SJCRH30 (cell line): ENCODE data around the gene ZNF609. TPM values are rescaled to one million over a fixed set of nuclear protein-coding genes. Genes with fewer than 3 reads are reported as not detected.

ENCODE experiments used
- DNase-seq, 2 experiments: peaks; one replicate each; pipeline ENCODE4 v3.0.0-alpha.2; 2015 to 2020
- H3K27ac ChIP-seq: fragments of 250-450 bp; sonication (Bioruptor Pico); 2 replicates; pipeline ENCODE4 v1.5.1; 2020; ENCODE audit warnings: mild to moderate bottlenecking, moderate library complexity
- H3K27me3 ChIP-seq: fragments of 250-450 bp; sonication (Bioruptor Pico); 2 replicates; pipeline ENCODE4 v1.5.1; 2020; ENCODE audit warnings: mild to moderate bottlenecking, moderate library complexity
- H3K36me3 ChIP-seq: fragments of 250-450 bp; sonication (Bioruptor Pico); 2 replicates; pipeline ENCODE4 v1.5.1; 2020; ENCODE audit warnings: mild to moderate bottlenecking, moderate library complexity
- H3K4me1 ChIP-seq: fragments of 250-450 bp; sonication (Bioruptor Pico); 2 replicates; pipeline ENCODE4 v1.5.1; 2020; ENCODE audit warnings: mild to moderate bottlenecking, moderate library complexity
- H3K4me3 ChIP-seq: fragments of 250-450 bp; sonication (Bioruptor Pico); 2 replicates; pipeline ENCODE4 v1.5.1; 2020; ENCODE audit warnings: mild to moderate bottlenecking, moderate library complexity
- H3K9me3 ChIP-seq: fragments of 250-450 bp; sonication (Bioruptor Pico); replicated peaks from 2 replicates; pipeline ENCODE4 v1.5.1; 2020; ENCODE audit warnings: mild to moderate bottlenecking, moderate library complexity
- total RNA-seq: library from RNA; depleted of rRNA; stranded (reverse); fragments of >200 nt; shearing (Covaris generic); gene quantifications from 2 replicates; pipeline ENCODE4 v1.2.3, GENCODE V29; 2014

Gene ZNF609
- total RNA-seq, 1 experiment from 2014 or later = 27.4 TPM

DNA sequence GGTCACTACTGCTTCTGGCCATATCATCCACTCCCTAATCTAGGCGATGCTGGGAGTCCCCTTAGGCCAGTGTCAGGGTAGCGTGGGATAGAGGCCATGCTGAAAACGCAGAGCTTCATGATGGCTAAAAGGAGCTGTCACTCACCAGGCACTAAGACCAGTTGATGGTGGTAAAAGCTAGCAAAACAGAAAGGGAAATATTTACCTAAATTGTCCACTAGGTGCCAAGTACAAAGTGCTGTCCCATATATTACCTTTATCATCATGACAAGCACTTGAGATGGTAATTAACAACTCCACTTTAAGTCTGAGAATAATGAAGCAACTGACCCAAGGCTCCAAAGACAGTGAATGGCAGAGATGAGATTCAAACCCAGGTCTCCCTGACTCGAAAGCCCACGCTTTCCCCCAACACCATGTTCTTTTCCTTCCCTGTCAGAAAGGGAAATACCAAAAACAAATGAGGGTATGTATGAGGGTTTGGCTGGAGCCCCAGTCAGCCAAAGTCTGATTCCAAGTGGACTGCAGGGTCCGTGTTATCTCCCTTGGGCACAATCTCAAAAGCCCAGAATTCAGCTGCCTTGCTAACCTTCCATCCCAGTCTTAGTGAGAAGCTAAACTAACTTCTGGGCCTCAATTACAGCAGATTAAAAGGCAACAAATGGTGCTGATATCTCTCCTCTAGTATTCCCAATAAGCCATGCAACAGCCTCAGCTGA lies 230.4 kb downstream of the ZNF609 start:
- no peaks in the 10 kb centered on the region for H3K9me3 ChIP-seq
- no peaks in the 10 kb centered on the region for H3K4me1 ChIP-seq
- H3K36me3 ChIP-seq = peaks cover 39% of the 10 kb centered on the region
- H3K27ac ChIP-seq = no peak overlapping the region
- no peaks in the 10 kb centered on the region for H3K27me3 ChIP-seq
- no peak for DNase-seq
- H3K4me3 ChIP-seq = no peak overlapping the region

DNA sequence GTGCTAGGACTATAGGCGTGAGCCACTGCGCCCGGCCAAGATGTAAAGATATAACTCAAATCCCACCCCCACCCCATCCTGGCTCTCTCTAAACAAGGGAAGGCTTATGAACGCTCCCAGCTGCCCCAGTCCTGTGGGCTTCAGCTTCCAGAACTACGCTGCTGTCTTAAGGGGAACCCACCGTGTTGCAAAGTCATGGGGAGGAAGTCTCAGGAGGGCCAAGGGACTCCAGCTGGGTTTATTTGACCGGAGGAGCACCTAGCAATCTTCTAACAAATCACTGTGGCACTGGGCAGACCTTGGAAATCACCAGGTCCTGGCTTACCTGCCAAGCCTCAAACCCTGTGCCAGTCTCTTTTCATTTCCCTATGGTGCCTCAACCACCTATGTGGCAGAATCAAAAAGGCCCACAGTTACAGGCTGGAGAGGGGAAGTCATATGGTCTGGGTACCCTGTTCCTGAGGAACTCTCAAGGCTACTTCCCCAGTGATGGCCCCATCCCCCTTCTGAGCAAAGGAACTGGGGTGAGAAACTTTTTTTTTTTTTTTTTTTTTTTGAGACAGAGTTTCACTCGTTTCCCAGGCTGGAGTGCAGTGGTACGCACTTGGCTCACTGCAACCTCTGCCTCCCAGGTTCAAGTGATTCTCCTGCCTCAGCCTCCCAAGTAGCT lies 231.7 kb downstream of the ZNF609 start:
- Histone ChIP-seq H3K4me1 (no peaks in the 10 kb centered on the region), H3K4me3 (no peak overlapping the region), H3K27me3 (no peaks in the 10 kb centered on the region), H3K36me3 (peaks cover 31% of the 10 kb centered on the region), H3K9me3 (no peaks in the 10 kb centered on the region), H3K27ac (no peak overlapping the region)
- DNase-seq = no peak

DNA sequence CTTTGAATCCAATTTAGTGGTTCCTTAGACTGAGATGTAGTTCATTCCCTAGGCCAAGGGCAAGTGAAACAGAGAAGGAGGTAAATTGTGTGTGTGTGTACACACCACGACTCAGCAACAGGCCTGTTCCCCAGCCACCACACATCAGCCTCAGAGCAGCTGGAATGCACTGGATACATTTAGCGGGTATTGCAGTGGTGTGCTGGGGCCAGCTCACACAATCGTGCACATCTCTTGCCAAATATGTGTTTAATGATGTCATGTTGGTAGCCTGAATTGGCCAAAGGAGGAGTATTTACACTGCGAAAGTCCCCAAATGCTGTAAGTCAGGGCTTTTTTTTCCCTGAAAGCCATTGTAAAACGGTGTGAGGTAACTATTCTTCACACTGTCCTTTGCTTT lies 232.8 kb downstream of the ZNF609 start:
- Histone ChIP-seq H3K27me3 (no peaks in the 10 kb centered on the region), H3K4me3 (no peak overlapping the region), H3K27ac (no peak overlapping the region), H3K9me3 (no peaks in the 10 kb centered on the region), H3K4me1 (no peaks in the 10 kb centered on the region), H3K36me3 (peaks cover 20% of the 10 kb centered on the region)
- no peak for DNase-seq

DNA sequence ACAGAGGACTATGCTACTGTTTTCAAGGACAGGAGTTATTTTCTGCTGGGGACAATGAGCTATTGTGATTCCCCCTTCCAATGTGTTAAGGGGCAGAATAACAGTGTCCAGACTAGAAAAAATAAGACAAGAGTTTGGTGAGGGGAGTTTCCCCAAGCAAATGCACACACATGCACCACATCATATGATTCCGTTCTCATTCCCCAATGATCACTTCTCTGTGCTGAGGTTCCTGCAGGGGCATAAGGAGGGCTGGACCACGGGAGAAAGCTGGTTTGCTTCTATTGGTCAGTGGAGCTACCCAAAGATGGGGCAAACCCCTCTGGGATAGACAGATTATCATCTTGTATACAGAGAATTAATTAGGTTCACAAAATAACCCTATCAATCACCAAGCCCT lies 234.4 kb downstream of the ZNF609 start:
- H3K4me1 ChIP-seq = peaks cover 2% of the 10 kb centered on the region; the same call in 1 of the 2 replicates
- H3K4me3 ChIP-seq = no peak overlapping the region
- H3K9me3 ChIP-seq = no peaks in the 10 kb centered on the region
- no peaks in the 10 kb centered on the region for H3K27me3 ChIP-seq
- no peak overlapping the region for H3K27ac ChIP-seq
- H3K36me3 ChIP-seq = peaks cover 9% of the 10 kb centered on the region
- no peak for DNase-seq

DNA sequence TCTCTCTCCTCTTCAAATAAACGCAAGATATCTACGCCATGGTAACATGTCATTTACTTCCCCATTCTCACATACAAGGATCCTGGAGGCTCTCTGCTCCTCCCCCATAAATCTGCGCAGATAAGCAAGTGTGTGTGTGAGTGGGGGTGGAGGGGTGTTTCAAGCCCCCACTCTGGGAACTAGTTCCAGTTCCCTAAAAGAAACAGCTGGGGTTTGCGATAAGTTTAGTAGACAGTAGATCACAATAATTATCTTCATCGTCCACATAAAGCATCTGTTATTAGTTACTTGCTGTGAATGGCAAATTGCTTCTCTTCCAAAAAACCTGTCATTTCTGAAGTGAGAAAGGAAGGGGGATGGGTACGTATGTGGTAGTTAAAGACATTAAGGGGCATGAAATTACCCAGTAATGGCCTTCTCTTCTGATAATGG lies 235.2 kb downstream of the ZNF609 start:
- no peaks in the 10 kb centered on the region for H3K27me3 ChIP-seq
- no peak overlapping the region for H3K27ac ChIP-seq
- no peak overlapping the region for H3K4me3 ChIP-seq
- peaks cover 9% of the 10 kb centered on the region for H3K4me1 ChIP-seq
- H3K36me3 ChIP-seq = peaks cover 11% of the 10 kb centered on the region; the same call in 1 of the 2 replicates
- no peak for DNase-seq
- no peaks in the 10 kb centered on the region for H3K9me3 ChIP-seq

DNA sequence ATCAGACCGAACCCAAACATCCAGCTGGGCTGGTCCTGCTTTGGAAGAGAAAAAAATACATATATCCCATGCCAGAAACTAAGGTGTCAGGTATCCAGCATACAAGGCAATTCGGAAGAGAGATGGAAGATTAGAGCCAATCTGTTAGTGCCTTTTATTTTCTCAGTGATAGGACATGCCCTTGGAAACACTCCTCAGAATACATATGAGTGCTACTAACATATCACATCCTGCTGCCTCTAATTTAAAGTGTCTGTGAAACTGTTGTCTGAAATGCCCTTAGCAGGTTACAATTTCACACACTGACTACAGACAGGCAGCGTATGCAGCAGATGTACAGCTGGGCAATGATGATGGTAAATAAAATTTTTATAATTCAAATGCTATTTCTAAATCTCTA lies 236.1 kb downstream of the ZNF609 start:
- H3K27ac ChIP-seq = no peak overlapping the region
- no peak for DNase-seq
- H3K36me3 ChIP-seq = peaks cover 12% of the 10 kb centered on the region; the same call in 1 of the 2 replicates
- H3K27me3 ChIP-seq = no peaks in the 10 kb centered on the region
- H3K4me1 ChIP-seq = peaks cover 15% of the 10 kb centered on the region
- no peak overlapping the region for H3K4me3 ChIP-seq
- H3K9me3 ChIP-seq = no peaks in the 10 kb centered on the region

DNA sequence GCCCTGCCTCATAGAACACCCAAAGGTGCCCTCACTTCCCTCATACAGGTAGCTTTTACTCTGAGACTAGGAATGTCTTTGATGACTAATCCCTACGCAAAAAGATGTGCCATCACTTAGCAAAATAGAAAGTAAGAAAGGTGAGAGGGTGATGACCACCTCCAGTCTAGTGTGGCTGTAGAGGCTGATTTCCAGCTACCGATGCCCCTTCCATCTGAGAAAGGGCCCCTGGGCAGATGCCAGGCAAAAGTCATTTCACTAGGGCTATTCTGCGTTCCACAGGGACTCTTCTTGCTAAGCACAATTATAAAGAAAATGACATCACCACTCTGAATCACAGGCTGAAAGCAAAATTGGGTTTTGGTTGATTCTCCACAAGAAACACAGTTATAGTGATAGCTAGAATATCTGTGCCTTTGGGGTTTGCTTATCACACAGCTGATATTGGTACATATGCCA lies 237.6 kb downstream of the ZNF609 start:
- DNase-seq = no peak
- Histone ChIP-seq H3K9me3 (no peaks in the 10 kb centered on the region), H3K4me1 (peaks cover 23% of the 10 kb centered on the region), H3K4me3 (no peak overlapping the region), H3K36me3 (peaks cover 12% of the 10 kb centered on the region; the same call in 1 of the 2 replicates), H3K27me3 (no peaks in the 10 kb centered on the region), H3K27ac (no peak overlapping the region)

DNA sequence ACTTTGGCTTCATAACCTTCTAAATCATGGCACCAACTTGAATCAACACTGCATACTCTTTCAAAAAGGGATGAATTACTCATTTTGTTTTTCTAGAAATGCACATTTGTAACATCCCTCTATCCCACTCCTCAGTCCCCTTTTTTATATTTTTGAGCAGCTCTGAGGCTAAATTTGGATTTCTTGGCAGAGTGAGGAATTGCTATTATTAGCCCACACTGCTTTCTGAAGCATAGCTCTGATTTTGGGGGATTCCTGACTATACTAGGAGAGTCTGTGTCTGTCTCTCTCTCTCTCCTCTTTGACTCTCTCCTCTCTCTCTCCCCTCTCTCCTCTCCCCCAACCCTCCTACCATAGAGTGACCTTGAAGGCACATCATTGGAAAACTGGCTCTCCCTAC lies 238.4 kb downstream of the ZNF609 start:
- Histone ChIP-seq H3K4me3 (no peak overlapping the region), H3K4me1 (peaks cover 27% of the 10 kb centered on the region), H3K9me3 (no peaks in the 10 kb centered on the region), H3K36me3 (peaks cover 5% of the 10 kb centered on the region; the same call in 1 of the 2 replicates), H3K27ac (no peak overlapping the region), H3K27me3 (no peaks in the 10 kb centered on the region)
- no peak for DNase-seq

DNA sequence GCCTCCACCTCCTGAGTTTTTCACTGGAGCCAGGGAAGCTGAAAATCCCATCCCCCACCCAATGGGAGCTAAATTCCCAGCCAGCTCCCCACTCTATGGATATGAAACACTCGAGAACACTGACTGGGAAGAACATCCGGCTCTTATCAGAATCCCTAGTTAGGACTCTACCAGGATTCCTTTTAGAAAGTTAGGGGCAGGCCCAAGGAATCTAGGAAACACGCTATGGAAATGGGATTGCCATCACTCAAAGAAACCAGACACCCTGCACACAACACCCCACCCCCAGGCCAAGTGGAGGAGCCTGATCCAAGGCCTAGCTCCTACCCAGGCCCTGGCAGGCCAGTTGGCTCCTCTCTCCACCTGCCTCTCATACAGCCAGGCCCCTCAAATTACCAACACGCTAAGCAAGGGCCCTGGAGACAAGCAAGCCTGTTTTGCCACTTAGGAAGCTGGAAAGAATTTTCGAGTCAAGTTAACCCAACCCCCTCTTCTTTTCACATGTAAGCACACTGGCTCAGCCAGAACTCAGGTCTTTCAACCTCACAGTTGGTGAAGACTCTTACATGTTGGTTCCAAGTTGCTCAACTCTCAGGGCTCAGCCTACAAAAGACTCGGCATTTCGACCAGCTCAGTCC lies 239.5 kb downstream of the ZNF609 start:
- H3K36me3 ChIP-seq = peaks cover 4% of the 10 kb centered on the region; the same call in 1 of the 2 replicates
- H3K4me1 ChIP-seq = peaks cover 28% of the 10 kb centered on the region
- H3K27me3 ChIP-seq = no peaks in the 10 kb centered on the region
- no peak overlapping the region for H3K27ac ChIP-seq
- H3K4me3 ChIP-seq = no peak overlapping the region
- H3K9me3 ChIP-seq = no peaks in the 10 kb centered on the region
- peak; percentile 50 to 69 for DNase-seq

DNA sequence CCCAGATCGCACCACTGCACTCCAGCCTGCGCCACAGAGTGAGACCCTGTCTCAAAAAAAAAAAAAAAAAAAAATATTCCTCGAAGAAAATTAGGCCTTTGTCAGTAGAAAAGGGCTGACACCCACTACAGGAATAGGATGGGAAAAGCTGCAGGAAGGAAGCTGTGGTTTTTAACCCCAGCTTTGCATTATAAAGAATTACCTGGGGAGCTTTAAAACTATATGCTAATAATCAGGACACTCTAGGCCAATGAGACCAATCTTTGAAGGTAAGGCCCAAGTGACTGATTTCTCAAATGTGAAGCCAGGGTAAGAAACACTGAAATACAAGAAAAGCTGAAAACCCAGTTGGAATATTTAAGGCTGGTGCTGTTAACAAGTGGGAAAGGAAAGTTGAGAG lies 240.7 kb downstream of the ZNF609 start:
- Histone ChIP-seq H3K4me1 (peaks cover 28% of the 10 kb centered on the region), H3K4me3 (no peak overlapping the region), H3K9me3 (no peaks in the 10 kb centered on the region), H3K36me3 (peaks cover 4% of the 10 kb centered on the region; the same call in 1 of the 2 replicates), H3K27ac (no peak overlapping the region), H3K27me3 (no peaks in the 10 kb centered on the region)
- no peak for DNase-seq

DNA sequence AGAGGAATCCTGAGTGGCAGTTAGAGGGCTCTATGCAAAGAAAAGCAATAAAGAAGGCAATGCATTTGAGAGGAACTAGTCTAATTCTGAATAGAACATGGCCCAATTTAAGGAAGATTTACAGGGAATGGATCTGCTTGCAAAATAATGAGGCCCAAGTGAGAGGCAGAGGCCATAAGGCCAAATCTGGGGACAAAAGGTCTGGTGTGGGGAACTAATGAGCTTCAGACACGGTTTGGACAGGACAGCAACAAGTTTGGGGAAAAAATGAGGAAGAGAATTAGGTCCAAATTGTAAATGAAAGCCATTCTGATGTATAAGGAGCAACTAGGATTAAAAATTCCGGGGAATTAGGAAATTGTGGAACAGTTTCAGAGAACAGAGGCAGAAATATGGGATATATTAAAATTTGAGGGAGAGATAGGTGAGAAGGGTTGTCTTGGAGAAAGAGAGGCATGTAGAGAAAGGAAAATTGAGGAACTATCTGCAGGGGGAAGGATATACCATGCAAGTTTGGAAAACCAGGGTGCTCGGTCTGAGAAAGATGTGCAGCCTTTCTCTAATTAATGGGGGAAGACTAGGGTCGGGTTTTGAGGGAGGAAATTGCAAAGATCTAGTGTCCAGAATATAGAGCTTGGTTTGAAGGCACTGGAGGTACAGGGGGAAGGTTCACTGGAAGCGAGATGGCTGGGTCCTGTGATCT lies 241.3 kb downstream of the ZNF609 start:
- peaks cover 28% of the 10 kb centered on the region for H3K4me1 ChIP-seq
- H3K4me3 ChIP-seq = peak overlapping the region; percentile 84
- peaks cover 4% of the 10 kb centered on the region; the same call in 1 of the 2 replicates for H3K36me3 ChIP-seq
- H3K27ac ChIP-seq = no peak overlapping the region
- H3K27me3 ChIP-seq = no peaks in the 10 kb centered on the region
- no peaks in the 10 kb centered on the region for H3K9me3 ChIP-seq
- no peak for DNase-seq

DNA sequence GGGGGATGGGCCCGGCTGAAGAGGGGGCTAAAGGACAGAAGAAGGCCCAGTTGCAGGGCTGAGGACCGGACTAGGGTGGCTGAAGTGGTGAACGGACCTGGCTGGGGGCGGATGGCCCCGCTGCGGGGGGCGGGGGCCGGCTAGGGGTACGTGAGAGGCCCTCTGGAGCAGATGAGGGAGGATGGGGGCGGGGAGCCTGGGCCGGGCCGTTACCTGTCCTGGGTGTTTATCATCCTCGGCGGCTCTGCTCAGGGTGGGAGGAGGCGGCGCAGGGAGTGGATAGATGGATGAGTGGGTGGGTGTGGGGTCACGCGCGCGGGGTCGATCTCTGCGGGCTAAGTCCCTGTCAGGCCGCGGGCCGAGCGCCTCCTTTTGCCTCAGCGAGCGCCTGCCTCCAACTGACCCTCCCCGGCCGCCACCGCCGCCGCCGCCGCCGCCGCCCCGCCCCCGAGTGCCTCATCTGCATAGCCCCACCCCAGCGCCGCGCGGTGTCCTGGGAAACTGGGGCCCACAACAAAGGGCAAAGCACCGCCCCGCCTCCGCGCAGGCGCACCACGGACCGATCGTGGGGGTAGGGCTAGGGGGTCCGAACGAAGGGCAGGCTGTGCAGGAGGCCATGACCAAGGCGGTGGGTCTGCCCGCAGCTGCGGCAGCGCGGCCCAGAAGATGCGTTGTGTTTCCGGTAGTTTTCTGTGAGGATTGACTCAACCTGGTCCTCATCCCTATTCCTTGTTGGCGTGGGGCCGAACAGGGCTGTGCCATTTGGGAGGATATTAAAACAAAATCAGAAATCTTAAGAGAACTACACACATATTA lies 242.6 kb downstream of the ZNF609 start:
- Histone ChIP-seq H3K36me3 (0 out of 2 replicates have a peak, but pooled peaks cover 4% of the 10 kb centered on the region), H3K27ac (peak overlapping the region; percentile 73), H3K27me3 (no peaks in the 10 kb centered on the region), H3K4me3 (peak overlapping the region; percentile 84), H3K4me1 (peaks cover 28% of the 10 kb centered on the region), H3K9me3 (no peaks in the 10 kb centered on the region)
- DNase-seq = peak; percentile 98

DNA sequence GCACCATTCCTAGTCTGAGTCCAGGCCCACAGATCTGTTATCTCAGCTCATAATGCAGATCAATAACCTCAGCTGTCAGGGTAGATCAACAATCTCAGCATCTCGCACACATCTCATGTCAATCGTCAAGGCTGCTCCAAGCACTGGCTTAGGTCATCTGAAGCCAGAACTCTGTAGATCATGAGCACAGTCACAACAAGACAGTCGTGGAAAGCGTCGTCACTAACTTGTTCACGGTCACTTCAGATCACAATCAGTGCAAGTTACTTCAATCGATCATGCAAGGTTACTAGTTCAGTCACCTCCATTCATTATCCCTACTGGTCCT lies 243.2 kb downstream of the ZNF609 start:
- Histone ChIP-seq H3K4me3 (peak overlapping the region; percentile 84), H3K9me3 (no peaks in the 10 kb centered on the region), H3K36me3 (0 out of 2 replicates have a peak, but pooled peaks cover 4% of the 10 kb centered on the region), H3K27me3 (no peaks in the 10 kb centered on the region), H3K4me1 (peaks cover 28% of the 10 kb centered on the region), H3K27ac (peak overlapping the region; percentile 73)
- DNase-seq = no peak

DNA sequence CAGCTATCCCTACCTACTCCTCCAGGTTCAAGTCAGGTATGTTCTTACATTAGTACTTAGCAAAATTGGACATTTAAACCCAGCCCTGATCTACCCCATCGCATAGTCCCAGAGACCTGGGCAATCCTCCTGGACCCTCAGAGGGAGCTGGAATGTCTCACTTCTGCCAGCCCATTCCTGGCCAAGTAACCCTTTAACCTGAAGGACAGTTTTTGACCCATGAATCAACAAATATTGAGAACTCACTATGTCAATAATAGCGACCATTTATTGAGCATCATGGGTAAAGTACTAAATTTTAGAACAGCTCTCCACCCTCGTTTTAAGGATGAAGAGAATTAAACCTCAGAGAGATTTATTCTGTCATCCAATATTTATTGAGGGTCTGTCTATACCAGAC lies 244.6 kb downstream of the ZNF609 start:
- no peak for DNase-seq
- 0 out of 2 replicates have a peak, but pooled peaks cover 4% of the 10 kb centered on the region for H3K36me3 ChIP-seq

More for the DNA sequence above, 244.6 kb downstream of the ZNF609 start:
- Histone ChIP-seq H3K4me1 (peaks cover 24% of the 10 kb centered on the region), H3K4me3 (no peak overlapping the region), H3K9me3 (no peaks in the 10 kb centered on the region), H3K27ac (no peak overlapping the region), H3K27me3 (no peaks in the 10 kb centered on the region)
